C4-2B (cell line): ENCODE results near the gene CUX1.

Experiments
- H3K27ac ChIP-seq: fragments of 450-650 bp; 2 replicates; pipeline ENCODE4 v1.5.1; 2017
- CTCF ChIP-seq: fragments of 450-650 bp; conservative IDR thresholded peaks from 2 replicates; pipeline ENCODE4 v1.5.1; 2017; ENCODE audit warnings: mild to moderate bottlenecking
- ZFX ChIP-seq: fragments of 450-650 bp; IDR thresholded peaks from 2 replicates; pipeline ENCODE4 v1.6.1; 2017

Gene CUX1

GRCh38 chr7:101861218-101861775, 43.9 kb downstream of the CUX1 start:
- H3K27ac ChIP-seq: no peak overlapping the region
- TF ChIP-seq CTCF (no peak), ZFX (no peak)

- H3K27ac ChIP-seq: no peak overlapping the region
- TF ChIP-seq CTCF (no peak), ZFX (no peak)
These were observed 45.1 kb downstream of the CUX1 start for GRCh38 chr7:101862280-101863220.

- no peak overlapping the region for H3K27ac ChIP-seq
- TF ChIP-seq ZFX (no peak), CTCF (no peak)
These were observed 46.2 kb downstream of the CUX1 start for GRCh38 chr7:101863598-101863997.

- H3K27ac ChIP-seq: no peak overlapping the region
- TF ChIP-seq CTCF (no peak), ZFX (no peak)
These were observed 46.6 kb downstream of the CUX1 start for GRCh38 chr7:101864039-101864438.

GRCh38 chr7:101865031-101865430, 47.6 kb downstream of the CUX1 start:
- no peak overlapping the region for H3K27ac ChIP-seq
- TF ChIP-seq CTCF (no peak), ZFX (no peak)

GRCh38 chr7:101865455-101865854, 48.0 kb downstream of the CUX1 start:
- TF ChIP-seq ZFX (no peak), CTCF (no peak)
- H3K27ac ChIP-seq: no peak overlapping the region

- TF ChIP-seq ZFX (no peak), CTCF (no peak)
- no peak overlapping the region for H3K27ac ChIP-seq
These were observed 48.9 kb downstream of the CUX1 start for GRCh38 chr7:101866328-101866727.
